Loucy (cell line): ENCODE measurements around the gene STARD8.

ENCODE experiments used
- EZH2phosphoT487 ChIP-seq: fragments of 200-600 bp; IDR thresholded peaks from 2 replicates; pipeline ENCODE4 v1.6.1; 2018; ENCODE audit warnings: antibody characterized with exemption, mild to moderate bottlenecking, moderate library complexity, borderline replicate concordance
- TF ChIP-seq, protein P1 (sequence below): fragments of 200-600 bp; sonication (generic); conservative IDR thresholded peaks from 2 replicates; pipeline ENCODE4 v1.5.1; 2014; ENCODE audit warnings: mild to moderate bottlenecking, antibody characterized with exemption, low read length

DNA sequence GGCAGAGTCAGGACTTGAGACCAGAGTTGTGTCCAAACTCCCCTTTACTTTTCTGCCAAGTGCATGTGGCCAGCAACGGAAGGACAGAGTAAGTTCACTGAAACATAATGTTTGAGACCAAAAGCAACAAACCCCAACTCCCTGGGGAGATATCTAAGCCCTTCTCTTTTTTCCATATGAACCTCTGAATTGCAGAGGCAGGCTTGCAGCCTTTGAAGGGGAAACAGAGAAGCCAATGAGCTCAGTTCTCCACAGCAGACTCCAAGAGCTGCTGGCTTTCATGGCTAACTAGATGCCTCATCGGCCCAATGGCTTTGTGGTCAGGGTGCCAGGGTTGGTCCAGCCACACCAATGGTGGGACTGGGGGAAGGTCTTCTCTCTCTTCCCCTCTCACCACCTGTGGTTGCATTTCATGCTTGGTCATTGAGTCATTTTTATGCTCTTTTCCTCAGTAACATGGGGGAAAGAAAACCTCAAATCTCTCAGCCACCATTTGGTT lies 34.0 kb downstream of the STARD8 start:
- TF ChIP-seq, protein P1, sequence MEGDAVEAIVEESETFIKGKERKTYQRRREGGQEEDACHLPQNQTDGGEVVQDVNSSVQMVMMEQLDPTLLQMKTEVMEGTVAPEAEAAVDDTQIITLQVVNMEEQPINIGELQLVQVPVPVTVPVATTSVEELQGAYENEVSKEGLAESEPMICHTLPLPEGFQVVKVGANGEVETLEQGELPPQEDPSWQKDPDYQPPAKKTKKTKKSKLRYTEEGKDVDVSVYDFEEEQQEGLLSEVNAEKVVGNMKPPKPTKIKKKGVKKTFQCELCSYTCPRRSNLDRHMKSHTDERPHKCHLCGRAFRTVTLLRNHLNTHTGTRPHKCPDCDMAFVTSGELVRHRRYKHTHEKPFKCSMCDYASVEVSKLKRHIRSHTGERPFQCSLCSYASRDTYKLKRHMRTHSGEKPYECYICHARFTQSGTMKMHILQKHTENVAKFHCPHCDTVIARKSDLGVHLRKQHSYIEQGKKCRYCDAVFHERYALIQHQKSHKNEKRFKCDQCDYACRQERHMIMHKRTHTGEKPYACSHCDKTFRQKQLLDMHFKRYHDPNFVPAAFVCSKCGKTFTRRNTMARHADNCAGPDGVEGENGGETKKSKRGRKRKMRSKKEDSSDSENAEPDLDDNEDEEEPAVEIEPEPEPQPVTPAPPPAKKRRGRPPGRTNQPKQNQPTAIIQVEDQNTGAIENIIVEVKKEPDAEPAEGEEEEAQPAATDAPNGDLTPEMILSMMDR = no peak
- TF ChIP-seq EZH2phosphoT487 = no peak
